T-helper 1 cell (primary cell): ENCODE results near the gene VAT1L.

Source experiments
- DNase-seq, 5 donors: peaks; one replicate each; pipeline ENCODE4 v3.0.0-alpha.2; 2012 to 2020

VAT1L gene

DNA sequence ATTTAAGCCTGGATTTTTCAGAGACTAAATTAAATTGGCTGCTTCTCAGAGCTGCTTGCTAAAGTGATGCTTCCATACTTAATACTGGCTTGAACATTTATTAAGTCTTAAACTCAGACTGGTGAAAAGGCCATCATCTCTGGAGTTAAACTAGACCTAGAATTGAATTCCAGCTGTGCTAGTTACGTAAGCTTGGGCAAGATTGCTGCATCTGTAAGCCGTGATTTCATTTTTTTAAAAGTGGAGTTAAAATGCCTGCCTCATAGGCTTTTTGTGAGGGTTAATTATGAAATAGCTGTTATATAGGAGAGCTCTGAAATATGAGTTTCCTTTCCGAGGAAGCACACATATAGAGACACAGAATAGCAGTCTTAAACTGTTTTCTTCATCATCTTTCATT is 84.7 kb downstream of the VAT1L start:
- DNase-seq: no peak

DNA sequence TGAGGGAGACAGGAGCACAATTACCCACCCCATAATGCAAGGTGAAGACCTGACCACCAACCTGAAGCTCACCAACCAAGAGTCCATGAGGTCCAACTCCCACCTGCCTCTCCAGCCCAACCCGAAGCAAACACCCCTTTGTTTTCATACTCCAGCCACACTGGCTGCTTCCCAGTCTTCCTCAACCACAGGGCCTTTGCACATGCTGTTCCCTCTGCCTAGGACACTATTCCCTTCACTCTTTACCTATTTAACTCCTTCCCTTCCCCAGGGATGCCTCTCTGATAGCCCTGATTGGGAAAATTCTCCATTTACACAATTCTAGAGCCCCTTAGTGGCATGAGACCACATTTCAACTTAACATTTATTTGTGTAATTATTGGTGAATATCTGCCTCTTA is 86.0 kb downstream of the VAT1L start:
- DNase-seq: no peak

DNA sequence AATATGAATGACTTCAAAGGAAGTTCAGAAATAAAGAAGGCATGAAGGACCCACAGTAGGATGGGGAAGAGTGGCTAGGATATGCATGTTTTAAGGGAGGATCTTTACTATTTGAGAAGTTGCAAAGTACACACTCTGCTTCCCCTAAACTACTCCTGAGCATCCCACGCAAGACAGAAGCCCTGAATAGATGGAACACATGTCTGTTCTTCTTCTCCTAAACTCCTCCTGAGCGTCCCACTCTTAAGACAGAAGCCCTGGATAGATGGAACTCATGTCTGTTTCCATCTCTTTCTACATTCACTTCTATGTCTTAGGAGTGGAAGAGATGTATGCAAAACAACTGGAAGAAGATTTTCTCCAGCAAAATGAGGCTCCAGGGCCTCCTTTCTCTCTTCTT is 88.4 kb downstream of the VAT1L start:
- DNase-seq: no peak

DNA sequence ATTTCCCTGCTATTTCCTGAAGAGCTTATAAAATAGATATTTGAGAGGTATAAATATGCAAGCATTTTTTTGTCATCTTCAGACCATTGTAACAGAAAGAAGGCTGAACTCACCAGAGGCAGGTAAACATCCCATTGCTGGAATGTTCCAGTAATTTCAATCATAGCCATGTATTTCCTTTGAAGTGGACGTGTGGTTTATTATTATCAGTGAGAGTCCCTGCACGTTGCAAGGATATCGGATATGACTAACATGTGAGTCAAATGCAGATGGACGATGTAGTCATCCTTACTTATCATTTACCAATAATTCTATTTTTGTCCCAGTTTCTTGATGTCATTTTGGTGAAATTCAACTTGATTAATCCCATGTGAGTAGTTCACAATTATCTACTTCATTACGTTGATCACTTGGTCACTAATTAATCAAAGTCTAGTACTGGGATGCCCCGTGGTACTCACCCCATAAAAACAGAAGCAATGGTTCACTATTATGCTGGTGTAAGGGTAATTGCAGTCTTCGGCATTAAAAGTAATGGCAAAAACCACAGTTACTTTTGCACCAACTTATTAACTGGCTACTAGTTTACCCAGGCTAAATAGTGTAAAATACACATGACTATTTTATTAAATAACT is 89.5 kb downstream of the VAT1L start:
- no peak for DNase-seq

DNA sequence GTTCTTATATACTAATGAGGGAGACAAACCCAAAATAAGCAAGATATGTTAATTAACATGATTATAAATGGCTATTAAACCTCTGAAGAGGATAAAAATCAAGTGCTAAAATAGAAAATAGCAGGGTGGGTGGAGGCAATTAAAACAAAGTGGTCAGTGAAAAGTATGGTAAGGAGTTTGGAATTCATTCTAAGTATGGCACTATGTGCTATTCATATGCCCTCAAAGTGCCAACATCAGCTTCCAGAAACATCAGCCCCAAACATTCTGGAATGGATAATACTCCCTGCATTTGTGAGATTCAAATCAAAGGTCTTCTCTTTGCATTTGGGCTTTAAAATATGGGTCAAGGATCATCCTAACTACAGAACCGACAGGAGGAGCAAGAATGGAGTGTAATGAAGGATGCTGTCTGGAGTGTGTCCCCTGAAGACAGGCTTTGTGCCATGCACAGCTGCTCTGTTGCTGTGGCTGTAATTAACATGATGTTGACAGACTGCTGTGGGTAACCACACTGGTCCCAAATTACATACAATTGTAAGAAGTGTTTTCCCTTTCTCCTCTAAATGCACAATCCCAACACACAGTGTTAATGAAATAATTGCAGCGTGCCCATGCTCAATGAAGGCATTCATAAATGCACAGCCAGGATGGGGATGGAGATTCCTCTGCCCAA is 93.1 kb downstream of the VAT1L start:
- DNase-seq: no peak

DNA sequence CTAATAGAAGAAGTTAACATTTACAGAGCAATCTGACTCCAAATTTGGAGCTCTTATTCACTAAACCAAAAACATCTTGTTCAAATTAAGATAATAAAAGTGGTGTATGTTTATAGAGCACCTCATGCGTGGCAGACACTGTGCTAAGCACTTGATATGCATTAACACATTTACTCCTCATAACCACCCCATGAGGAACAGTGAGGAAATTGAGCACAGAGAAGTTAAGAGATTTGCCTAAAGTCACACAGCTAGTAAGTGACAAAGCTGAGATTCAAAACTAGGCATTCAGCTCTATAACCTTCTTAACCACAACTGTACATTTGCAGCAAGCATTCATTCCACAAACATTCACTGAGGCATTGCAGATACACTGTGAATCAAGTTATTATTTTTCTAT is 94.0 kb downstream of the VAT1L start:
- no peak for DNase-seq

DNA sequence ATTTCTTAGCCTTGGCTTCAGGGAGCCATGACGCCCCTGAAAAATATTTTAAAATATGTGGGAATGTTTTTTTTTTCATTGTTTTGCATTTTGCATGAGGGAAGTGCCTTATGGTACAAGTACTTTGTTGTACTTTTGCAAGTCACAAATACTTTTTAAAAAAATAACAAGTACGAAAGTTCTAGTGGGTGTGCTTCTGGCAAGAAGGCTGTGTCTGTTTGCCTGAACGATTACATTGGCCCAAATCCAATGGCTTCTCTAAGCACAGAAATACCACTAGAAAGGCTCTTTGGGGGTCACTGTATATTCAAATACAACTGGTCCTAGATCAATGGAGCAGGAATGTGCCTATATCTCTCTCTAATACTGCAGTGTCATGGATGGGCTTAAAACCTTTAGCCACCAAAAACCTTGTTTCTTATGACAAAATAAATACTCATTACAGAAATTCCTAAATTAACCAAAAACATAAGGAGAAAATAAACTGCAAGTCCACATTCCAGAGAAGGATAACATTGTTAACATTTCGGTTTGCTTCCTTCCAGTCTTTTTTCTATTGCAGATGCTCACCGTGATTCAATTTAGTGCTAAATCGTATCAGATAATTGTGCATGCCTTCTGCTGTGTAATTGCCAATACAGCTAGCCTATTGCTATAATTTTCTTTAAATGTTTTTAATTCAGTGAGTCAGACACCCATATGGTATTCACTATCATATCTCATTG is 97.4 kb downstream of the VAT1L start:
- DNase-seq: no peak

DNA sequence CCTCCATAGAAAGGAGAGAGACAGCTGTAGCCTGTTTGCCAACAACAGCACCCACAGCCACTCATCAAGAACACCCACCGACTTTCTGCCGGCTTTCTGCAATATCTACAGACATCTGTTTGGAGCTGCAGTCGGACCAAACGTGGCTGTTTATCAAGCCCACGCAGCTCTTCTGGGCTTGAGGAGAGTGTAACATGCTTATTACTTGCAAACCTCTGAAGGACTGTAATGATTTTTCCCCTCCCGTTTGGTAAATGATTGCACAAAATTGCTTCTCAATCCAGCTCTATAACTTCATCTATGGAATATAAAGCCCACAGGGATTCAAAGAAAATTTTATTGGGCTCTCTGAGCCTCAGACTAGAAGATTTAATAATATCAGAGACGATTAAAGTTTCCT is 100.5 kb downstream of the VAT1L start:
- no peak for DNase-seq

DNA sequence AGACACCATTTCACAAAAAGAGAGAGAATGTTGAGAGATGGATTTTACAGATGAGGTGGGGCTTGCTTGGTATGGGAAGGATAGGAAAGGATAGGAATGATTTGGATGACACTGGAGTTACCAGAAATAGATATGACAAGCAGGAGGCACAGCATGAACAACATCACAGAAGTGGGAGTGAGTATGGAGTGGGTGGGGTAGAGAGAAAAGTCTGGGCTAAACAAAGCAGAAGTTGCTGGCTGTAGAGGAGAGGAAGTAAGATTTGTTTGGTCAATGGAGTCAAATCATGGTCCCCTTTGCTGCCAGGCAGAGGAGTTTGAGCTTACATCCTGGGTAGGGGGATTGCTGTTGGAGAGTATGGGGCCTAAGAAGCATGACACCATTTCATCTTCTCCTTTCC is 101.7 kb downstream of the VAT1L start:
- DNase-seq: no peak

DNA sequence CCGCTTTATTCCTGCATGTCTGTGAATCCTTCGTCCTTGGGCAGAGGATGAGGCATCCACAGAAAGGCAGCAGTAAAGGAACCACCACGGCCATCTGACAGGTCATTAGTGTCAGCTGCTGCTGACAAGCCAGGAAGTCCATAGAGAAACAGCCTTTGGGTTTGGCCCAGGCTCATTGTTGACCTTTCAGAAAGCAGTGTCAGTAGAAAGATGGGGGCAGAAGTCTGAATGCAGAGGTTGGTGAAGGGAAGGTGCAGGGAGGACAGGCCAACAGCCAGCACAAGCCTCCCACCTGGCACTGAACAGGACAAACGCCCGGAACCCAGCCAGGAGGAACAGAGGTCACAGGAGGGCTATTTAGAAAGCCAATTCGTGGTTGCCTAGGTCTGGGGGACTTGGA is 105.8 kb downstream of the VAT1L start:
- DNase-seq: no peak

DNA sequence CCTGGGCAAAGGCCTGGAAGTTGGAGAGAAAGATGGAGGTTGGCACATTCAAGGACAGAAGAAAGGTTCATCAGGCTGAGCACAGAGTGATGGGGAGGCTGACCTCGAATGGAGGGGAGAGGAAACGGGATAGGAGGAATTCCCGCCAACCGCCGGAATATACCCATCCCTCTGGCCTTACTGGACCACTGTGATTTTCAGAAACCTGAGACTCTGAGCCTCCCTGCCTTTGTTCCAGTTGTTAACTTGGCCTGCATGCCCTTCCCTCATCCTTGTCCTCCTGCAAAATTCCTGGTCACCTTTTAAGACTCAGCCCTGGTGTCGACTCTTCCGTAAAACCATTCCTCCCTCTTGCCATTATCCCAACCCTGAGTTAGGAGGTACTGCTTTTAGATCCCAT is 107.6 kb downstream of the VAT1L start:
- DNase-seq: no peak

DNA sequence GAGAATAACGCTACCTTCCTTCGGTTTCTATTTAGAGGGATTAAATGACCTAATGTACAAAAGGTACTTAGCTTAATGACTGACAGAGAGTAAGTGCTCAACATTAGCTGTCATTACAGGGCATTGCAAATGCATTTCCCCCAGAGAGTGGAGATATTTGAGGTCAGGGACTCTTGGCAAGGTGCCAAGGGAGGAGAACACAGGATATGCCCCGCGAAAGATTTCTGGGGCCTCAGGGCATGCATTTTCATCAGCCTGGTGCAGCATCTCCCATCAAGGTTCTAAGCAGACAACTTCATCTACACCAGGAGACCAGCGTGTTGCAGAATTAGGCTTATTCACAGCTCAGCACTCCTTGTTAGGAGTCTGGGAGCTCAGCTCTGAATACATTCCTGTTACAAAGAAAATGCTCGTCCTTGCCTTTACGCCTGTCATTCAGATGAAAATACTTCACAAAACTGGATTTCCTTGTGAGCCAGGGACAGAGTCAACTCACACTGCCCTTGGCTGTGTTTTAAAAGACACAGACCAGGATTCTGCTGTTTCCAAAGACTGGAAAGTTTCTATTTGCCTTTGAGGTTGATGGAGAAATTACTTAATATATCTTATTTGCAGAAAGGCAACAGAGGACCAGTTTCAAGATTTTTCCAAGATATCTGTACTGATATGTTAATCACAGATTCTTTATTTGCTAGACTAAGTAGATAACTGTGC is 108.2 kb downstream of the VAT1L start:
- DNase-seq: no peak

DNA sequence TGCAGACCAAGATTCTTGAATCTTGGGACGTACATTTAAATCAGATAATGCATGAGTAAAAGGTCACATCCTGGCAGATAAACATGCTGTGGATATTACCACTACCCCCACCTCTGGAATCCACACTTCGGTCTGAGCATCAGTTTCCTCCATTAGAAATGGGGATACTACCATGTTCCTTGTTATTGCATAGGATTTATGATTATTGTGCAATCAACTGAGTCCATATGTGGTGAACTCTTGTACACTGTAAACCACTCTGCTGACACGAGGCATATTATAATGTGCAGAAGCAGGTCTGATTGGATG is 108.7 kb downstream of the VAT1L start:
- DNase-seq: no peak

DNA sequence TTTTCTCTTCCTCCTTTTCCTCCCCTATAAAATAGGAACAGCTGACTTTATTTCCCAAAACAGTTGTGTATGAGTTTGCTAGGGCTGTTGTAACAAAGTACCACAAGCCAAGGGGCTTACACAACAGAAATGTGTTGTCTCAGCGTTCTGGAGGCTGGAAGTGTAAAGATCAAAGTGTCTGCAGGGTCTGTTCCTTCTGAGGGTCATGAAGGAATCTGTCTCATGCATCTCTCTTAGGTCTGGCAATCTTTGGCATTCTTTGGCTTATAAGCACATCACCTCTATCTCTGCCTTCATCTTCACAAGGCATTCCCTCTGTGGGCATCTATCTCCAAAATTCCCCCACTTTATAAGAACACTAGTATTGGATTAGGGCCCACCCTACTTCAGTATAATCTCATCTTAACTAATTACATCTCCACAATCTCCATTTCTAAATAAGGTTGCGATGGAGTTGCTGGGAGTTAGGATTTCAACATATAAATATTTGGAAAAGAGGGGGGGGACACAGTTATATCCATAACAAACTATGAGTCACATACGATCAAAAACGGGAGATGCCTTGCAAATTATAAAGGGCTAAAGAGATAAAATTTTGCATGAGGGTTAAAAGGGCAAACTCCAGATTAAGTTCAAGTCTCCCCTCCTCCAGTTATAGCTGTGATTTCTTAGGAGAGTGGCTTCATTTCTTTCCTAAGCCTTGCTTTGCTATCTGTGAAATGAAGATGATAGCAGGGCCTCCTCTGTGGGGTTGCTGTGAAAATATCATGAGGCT is 109.7 kb downstream of the VAT1L start:
- DNase-seq: no peak

DNA sequence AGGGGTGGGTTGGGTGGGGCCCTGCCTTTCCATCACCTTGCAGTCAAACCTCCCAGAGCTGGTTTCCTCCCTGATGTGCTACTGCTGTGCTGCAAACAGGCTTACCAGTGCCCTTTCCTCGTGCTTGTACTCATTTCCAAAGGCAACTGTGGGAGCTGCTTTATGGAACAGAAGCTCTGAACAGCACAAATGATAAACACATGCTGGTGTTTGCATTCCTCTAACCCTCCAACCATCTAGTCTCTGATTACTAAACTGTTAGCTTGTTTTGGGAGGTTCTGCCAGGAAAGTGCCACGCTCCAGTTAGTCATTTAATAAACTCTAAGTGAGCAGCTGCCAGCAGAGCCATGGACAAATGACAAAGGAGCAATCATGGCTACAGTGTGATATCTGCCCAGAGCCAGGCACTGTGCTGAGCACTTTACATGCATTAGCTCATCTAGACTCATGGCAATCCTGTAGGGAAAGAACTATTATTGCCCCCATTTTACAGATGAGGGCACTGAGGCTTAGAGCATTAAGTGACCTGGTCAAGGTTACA is 110.4 kb downstream of the VAT1L start:
- no peak for DNase-seq

DNA sequence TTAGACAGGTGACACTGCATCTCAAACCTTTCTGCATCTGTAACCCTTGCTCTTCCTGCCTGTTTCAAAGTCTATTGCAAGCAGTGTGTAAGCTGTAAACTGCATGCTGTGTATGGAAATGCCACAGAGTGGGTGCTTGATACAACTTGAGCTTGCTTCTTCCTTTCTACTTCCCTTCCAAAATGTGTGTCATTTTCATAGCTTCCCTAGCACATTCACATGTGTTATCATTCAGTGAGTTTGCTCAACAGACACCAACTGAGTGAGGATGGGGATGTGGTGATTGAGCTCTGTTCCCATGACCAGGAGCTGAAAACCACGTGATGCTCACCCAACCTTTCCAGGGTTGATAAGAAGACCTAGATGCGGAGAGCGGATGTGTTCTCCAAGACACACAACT is 111.1 kb downstream of the VAT1L start:
- no peak for DNase-seq

DNA sequence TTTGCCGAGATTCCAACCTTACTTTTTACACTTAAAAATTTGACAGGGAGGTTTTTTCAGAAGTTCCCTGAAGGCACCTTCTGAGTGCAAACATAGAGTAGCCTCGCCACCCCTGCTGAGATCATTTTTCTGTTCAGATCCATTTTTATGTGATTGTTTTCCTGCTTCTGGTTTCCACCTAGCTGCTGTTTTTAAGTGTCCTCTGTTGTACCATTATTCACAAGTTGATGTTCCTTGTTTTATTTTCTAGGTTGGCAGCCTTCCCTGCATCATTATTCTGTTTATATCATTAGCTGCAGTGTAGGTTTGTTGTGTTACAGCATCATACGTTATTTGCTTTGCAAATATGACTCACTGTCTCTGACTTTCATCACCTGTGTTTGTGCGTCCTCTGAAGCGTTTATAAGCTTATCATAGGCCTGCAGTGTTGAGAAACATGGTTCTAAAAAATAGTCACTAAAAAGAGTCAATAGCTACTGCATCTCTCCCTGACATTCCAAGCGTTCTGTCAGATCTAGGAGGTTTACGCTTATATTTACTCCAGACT is 117.1 kb downstream of the VAT1L start:
- no peak for DNase-seq

DNA sequence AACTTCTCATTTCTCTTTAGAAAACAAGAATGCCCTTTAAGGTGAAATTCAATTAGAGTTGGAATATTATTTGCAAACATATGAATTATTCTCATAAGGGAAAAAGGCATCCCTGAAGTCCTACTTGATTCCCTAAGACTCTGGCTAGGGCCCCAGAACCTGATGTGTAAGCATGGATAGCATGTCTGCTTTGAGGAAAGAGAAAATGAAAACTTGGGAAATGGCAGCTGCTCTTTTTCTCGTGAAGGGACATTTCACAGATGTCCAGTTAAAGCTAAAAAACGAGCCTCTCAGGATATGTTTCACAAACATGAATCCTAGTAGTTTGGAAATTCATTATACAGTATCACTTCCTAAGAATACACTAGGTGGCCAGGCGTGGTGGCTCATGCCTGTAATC is 121.7 kb downstream of the VAT1L start:
- DNase-seq: no peak

DNA sequence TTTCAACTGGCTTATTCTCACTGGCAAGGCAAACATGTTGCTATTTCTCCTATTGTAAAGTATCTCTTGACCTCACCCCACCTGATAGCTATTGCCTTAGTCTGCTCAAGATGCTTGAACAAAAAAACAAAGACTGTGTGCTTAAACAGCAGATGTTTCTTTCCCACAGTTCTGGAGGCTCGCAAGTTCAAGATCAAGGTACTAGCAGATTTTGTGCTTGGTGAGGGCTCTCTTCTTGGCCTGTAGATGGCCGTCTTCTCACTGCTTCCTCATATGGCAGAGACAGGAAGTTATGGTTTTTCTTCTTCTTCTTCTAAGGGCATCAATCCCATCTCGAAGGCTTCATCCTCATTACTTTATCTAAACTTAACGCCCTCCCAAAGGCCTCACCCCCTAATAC is 124.3 kb downstream of the VAT1L start:
- DNase-seq: no peak

DNA sequence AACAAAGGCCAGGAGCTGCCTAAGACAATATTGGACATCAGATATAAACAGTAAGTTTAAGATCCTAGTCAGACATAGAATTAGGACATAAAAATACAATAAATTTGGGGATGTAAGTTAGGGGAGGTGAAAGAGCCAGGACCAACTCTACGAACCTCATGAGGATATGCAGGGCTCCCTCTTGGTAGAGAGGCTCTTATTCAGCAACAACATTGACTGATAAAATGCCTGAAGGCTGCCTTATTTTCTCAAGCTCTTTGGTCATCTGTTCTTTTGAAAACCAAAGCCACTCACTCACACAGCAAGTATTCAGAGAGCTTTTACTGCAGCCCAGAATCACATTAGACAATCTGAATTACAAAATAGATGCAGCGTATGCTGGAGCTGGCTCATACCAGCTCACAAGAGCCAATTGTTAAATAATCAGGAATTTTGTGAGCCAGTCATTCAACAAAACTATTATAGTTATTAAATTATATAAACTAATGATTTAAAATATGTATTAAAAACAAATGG is 125.4 kb downstream of the VAT1L start:
- DNase-seq: no peak

DNA sequence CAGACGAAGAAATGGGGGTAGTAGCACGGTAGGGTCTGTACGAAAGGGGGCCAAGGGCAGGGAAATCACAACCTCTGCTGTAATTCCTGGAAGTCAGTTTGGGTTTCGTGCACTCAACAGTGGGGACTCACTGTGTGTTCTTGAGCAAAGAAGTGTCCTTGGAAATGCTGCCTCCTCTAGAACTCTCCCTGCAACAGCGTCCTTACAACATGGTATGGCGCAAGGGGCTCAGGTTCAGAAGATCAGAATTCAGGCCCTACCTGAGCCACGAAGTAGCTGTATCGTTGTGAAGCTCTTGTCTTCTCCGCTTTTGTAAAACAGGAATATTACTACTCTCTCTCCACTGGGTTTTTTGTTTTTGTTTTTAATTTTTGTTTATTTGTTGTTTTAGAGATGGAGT is 127.7 kb downstream of the VAT1L start:
- DNase-seq: no peak

DNA sequence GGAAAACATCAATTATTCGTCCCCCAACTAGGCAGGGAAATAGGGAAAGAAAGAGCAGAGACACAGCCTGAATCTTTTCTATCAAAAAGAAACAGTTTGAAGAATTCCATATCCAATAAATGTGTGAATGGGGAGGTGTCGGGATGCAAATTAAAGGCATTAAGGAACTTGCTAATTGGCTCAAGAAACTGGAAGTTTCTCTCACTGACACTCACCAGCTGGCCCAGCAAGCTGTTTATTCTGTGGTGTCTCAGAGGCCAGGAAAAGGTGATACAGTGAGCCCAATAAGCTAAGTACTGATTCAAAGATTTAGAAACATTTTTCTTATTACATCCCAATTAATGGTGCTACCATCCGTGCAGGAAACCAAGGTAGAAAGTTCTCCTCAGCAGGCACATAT is 129.6 kb downstream of the VAT1L start:
- DNase-seq: no peak
